ENCODE measurements around the gene INHBA.

- TF ChIP-seq POLR2AphosphoS5 (IDR thresholded peaks at IDR 0.05; ENCODE audit: low read depth, low read length) (no peak), POLR2A (IDR thresholded peaks at IDR 0.05; ENCODE audit: low read depth, low read length) (no peak), TAF1 (IDR thresholded peaks at IDR 0.05; ENCODE audit: borderline replicate concordance, low read depth, low read length) (no peak)
These were observed 8.4 kb downstream of the INHBA start for GRCh38 chr7:41694495-41694894.

Measured in GM12892 (cell line).